Endodermal cell (in vitro differentiated cells): ENCODE data around the gene KIAA0586. TPM values are rescaled to one million over a fixed set of nuclear protein-coding genes. Genes with fewer than 3 reads are reported as not detected.

ENCODE experiments used
- DNase-seq: peaks from one replicate; pipeline ENCODE4 v3.0.0-alpha.2; 2017
- H3K27ac ChIP-seq: 2 replicates; pipeline ENCODE4 v1.5.1; 2013; ENCODE audit warnings: mild to moderate bottlenecking, low read depth, low read length, moderate library complexity
- H3K27me3 ChIP-seq: 2 replicates; pipeline ENCODE4 v1.6.1; 2013; ENCODE audit warnings: mild to moderate bottlenecking, low read length, moderate library complexity; ENCODE audit not compliant: insufficient read depth, control insufficient read depth, poor library complexity, severe bottlenecking
- H3K36me3 ChIP-seq: 2 replicates; pipeline ENCODE4 v1.7.0; 2013; ENCODE audit warnings: mild to moderate bottlenecking, low read length, moderate library complexity; ENCODE audit not compliant: control insufficient read depth, insufficient read depth
- H3K4me1 ChIP-seq: one replicate; pipeline ENCODE4 v1.7.0; 2013; ENCODE audit warnings: low read length; ENCODE audit not compliant: control insufficient read depth, insufficient read depth
- H3K4me3 ChIP-seq: 2 replicates; pipeline ENCODE4 v1.5.1; 2013; ENCODE audit warnings: mild to moderate bottlenecking, low read length, moderate library complexity
- H3K9ac ChIP-seq: 2 replicates; pipeline ENCODE4 v1.6.1; 2013; ENCODE audit warnings: mild to moderate bottlenecking, low read length, moderate library complexity; ENCODE audit not compliant: poor library complexity, severe bottlenecking; ENCODE audit errors: extremely low read depth
- H3K9me3 ChIP-seq: 2 replicates; pipeline ENCODE4 v1.6.1; 2013; ENCODE audit warnings: mild to moderate bottlenecking, low read length, moderate library complexity; ENCODE audit not compliant: control insufficient read depth
- H3K27ac Mint-ChIP-seq: 2 replicates; pipeline ENCODE4 v1.8.0; 2020; ENCODE audit warnings: mixed read lengths
- H3K27me3 Mint-ChIP-seq: 2 replicates; pipeline ENCODE4 v1.8.0; 2021; ENCODE audit warnings: mild to moderate bottlenecking, mixed read lengths; ENCODE audit not compliant: insufficient read depth
- H3K36me3 Mint-ChIP-seq: 2 replicates; pipeline ENCODE4 v1.8.0; 2020; ENCODE audit warnings: low read depth, mixed read lengths
- H3K4me1 Mint-ChIP-seq: 2 replicates; pipeline ENCODE4 v1.8.0; 2020; ENCODE audit warnings: mixed read lengths
- H3K4me3 Mint-ChIP-seq: 2 replicates; pipeline ENCODE4 v1.8.0; 2020; ENCODE audit warnings: mild to moderate bottlenecking, moderate library complexity, mixed read lengths
- H3K9me3 Mint-ChIP-seq: 2 replicates; pipeline ENCODE4 v1.8.0; 2020; ENCODE audit warnings: mild to moderate bottlenecking, mixed read lengths
- WGBS, 2 experiments: methylation state at CpG; one replicate each; pipeline versions ENCODE4 v1.1.5 to v1.1.7; 2013; ENCODE audit warnings: missing lambda C conversion rate in 2 of 2, mixed read lengths in 1 of 2; ENCODE audit not compliant: insufficient coverage in 1 of 2, insufficient read length in 1 of 2; 5-methylcytosine and 5-hydroxymethylcytosine counted together
- total RNA-seq, 2 donors: library from RNA; stranded (reverse); fragmentation: NEBNext Ultra II Directional in 1 of 2; extraction: Animal tissue kit (Norgen Biotek cat#: 25700) in 1 of 2; gene quantifications; 2 replicates in 1 of 2; 3 replicates in 1 of 2; pipeline ENCODE4 v1.2.1, GENCODE V29; 2021
- TF ChIP-seq, protein P1 (sequence below): fragments of 200-600 bp; sonication (generic); conservative IDR thresholded peaks from 2 replicates; pipeline ENCODE4 v1.5.0; 2021; ENCODE audit warnings: antibody characterized with exemption, mild to moderate bottlenecking

The KIAA0586 gene
- total RNA-seq, 2 donors from 2014 or later: 14.2 to 26.4 TPM

DNA sequence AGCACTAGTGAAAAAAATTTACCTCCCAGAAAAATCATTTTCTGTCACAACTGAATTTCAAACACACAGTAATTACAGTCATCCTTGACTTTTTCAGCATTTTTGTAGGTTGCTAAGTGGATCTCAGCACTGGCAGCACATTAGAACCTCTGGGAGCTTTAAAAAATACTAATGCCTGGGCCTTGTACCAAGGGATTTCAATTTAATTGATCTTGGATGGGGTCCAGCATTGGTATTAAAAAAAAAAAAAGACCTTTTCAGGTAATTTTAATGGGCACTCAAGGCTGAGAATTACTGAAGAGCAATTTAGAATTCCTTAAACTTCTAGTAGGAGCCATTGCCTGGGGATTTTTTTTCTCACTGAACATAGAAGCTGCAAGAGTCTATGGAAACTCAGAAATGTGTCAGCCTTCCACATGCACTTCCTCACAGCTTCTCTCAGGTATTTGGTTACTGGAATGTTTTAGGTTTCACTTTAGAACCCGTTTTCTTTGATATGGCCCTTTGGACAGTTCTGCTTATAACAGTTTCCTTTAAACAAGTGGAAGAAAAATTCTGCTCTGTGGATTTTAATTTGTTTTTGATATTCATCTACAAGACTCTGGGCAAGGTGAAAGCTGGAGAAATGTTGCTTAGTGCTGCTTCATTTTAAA, 121.7 kb downstream of the KIAA0586 start:
- H3K4me3 Mint-ChIP-seq: no peak overlapping the region
- H3K27me3 Mint-ChIP-seq: no peaks in the 10 kb centered on the region
- H3K27me3 ChIP-seq: no peaks in the 10 kb centered on the region
- H3K36me3 ChIP-seq: no peaks in the 10 kb centered on the region
- no peak overlapping the region for H3K27ac Mint-ChIP-seq
- WGBS, 2 experiments: 95% methylated on average over 1 of the region's 1 CpG; no CpG with 5 or more reads in 1 of the 2 experiments
- no peaks in the 10 kb centered on the region for H3K36me3 Mint-ChIP-seq
- no peak overlapping the region for H3K4me3 ChIP-seq
- H3K9ac ChIP-seq: no peak overlapping the region
- TF ChIP-seq, protein P1, sequence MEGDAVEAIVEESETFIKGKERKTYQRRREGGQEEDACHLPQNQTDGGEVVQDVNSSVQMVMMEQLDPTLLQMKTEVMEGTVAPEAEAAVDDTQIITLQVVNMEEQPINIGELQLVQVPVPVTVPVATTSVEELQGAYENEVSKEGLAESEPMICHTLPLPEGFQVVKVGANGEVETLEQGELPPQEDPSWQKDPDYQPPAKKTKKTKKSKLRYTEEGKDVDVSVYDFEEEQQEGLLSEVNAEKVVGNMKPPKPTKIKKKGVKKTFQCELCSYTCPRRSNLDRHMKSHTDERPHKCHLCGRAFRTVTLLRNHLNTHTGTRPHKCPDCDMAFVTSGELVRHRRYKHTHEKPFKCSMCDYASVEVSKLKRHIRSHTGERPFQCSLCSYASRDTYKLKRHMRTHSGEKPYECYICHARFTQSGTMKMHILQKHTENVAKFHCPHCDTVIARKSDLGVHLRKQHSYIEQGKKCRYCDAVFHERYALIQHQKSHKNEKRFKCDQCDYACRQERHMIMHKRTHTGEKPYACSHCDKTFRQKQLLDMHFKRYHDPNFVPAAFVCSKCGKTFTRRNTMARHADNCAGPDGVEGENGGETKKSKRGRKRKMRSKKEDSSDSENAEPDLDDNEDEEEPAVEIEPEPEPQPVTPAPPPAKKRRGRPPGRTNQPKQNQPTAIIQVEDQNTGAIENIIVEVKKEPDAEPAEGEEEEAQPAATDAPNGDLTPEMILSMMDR: no peak
- H3K9me3 Mint-ChIP-seq: no peaks in the 10 kb centered on the region
- no peaks in the 10 kb centered on the region for H3K4me1 Mint-ChIP-seq
- H3K27ac ChIP-seq: no peak overlapping the region
- no peak for DNase-seq
- H3K9me3 ChIP-seq: no peaks in the 10 kb centered on the region
- H3K4me1 ChIP-seq: no peaks in the 10 kb centered on the region

DNA sequence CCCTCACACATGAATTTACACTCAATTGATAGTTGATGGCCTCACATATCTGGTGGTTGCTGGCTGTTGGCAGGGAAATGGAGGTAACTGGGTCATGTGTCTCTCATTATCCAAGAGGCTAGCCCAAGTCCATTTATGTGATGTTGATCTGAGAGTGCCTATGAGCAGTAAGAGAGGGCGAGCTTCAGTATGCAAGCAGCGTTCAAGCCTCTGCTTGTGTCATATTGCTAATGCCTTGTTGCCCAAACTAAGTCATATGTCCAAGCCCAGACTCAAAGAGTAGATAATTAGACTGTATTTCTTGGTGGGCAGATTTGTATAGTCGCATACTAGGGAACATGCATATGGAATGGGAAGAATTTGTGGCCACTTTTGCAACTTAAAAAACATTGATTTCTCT, 126.4 kb downstream of the KIAA0586 start:
- Histone ChIP-seq H3K27ac (no peak overlapping the region), H3K4me3 (no peak overlapping the region), H3K9ac (no peak overlapping the region), H3K27me3 (no peaks in the 10 kb centered on the region), H3K4me1 (peaks cover 2% of the 10 kb centered on the region), H3K9me3 (no peaks in the 10 kb centered on the region), H3K36me3 (no peaks in the 10 kb centered on the region)
- Mint-ChIP-seq H3K27ac (no peak overlapping the region), H3K4me3 (no peak overlapping the region), H3K4me1 (peaks cover 8% of the 10 kb centered on the region), H3K27me3 (no peaks in the 10 kb centered on the region), H3K36me3 (no peaks in the 10 kb centered on the region), H3K9me3 (no peaks in the 10 kb centered on the region)
- 92 to 100% methylated on average over 3 of the region's 3 CpGs for WGBS, 2 experiments
- no peak for DNase-seq
- TF ChIP-seq, protein P1: no peak

DNA sequence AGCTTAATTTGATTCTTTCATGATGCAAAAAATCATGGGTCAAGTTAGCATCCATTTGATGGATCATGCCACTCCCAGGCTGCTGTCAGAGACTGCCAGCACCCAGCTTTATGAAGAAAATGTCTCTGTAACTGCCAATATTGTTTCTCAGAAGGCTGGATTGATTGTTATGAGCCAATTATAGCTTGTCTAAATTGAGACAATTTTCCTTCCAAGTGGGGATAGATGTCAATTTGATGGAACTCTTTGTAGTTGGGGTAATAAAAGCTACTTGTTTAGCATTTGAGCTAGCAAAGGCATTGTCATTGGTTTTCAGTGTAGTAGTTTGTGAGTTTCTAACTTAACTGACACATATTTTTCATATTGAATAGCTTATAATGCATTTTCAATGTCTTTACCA, 128.1 kb downstream of the KIAA0586 start:
- DNase-seq: no peak
- H3K27ac Mint-ChIP-seq: no peak overlapping the region
- no peaks in the 10 kb centered on the region for H3K27me3 Mint-ChIP-seq
- H3K36me3 Mint-ChIP-seq: no peaks in the 10 kb centered on the region
- no peak overlapping the region for H3K4me3 Mint-ChIP-seq
- no peaks in the 10 kb centered on the region for H3K36me3 ChIP-seq
- H3K9ac ChIP-seq: no peak overlapping the region
- no peaks in the 10 kb centered on the region for H3K27me3 ChIP-seq
- TF ChIP-seq, protein P1: no peak
- H3K4me1 Mint-ChIP-seq: peaks cover 8% of the 10 kb centered on the region
- no peaks in the 10 kb centered on the region for H3K9me3 Mint-ChIP-seq
- H3K4me1 ChIP-seq: peaks cover 2% of the 10 kb centered on the region
- no peak overlapping the region for H3K4me3 ChIP-seq
- H3K9me3 ChIP-seq: no peaks in the 10 kb centered on the region
- no peak overlapping the region for H3K27ac ChIP-seq
